Liver (tissue), 9 donors: ENCODE results near the gene IGFALS. TPM values are rescaled to one million over a fixed set of nuclear protein-coding genes. Genes with fewer than 3 reads are reported as not detected.
"Not testable (repeated sequence)": the region's sequence is repeated elsewhere in the genome, so short reads cannot be mapped to it uniquely, and the experiment has no call there.

Experiments used
- DNase-seq: peaks from one replicate; pipeline ENCODE4 v3.0.0-alpha.2; 2017; ENCODE audit warnings: low spot score
- H3K27ac ChIP-seq, 2 donors: one replicate each; pipeline ENCODE4 v1.7.0; 2013; ENCODE audit warnings: inconsistent platforms in 2 of 2, low read length in 2 of 2, control low read depth in 1 of 2, low read depth in 1 of 2, mild to moderate bottlenecking in 1 of 2
- H3K27me3 ChIP-seq, 4 donors: one replicate each; pipeline versions ENCODE4 v1.6.1 to v1.7.0; 2013; ENCODE audit warnings: low read length in 3 of 4, inconsistent platforms in 1 of 4, mild to moderate bottlenecking in 1 of 4, moderate library complexity in 1 of 4; ENCODE audit not compliant: control insufficient read depth in 4 of 4, insufficient read depth in 4 of 4
- H3K36me3 ChIP-seq, 4 donors: one replicate each; pipeline versions ENCODE4 v1.6.1 to v1.7.0; 2013; ENCODE audit warnings: low read length in 3 of 4, mild to moderate bottlenecking in 3 of 4, low read depth in 1 of 4, moderate library complexity in 1 of 4; ENCODE audit not compliant: control insufficient read depth in 4 of 4, insufficient read depth in 3 of 4
- H3K4me1 ChIP-seq, 4 donors: one replicate each; pipeline versions ENCODE4 v1.6.1 to v1.7.0; 2013; ENCODE audit warnings: low read length in 3 of 4, mild to moderate bottlenecking in 3 of 4, moderate library complexity in 1 of 4; ENCODE audit not compliant: control insufficient read depth in 4 of 4, insufficient read depth in 4 of 4
- H3K4me3 ChIP-seq, 3 donors: one replicate each; pipeline versions ENCODE4 v1.6.1 to v1.7.0; 2013; ENCODE audit warnings: low read length in 3 of 3, control low read depth in 1 of 3, low read depth in 1 of 3, mild to moderate bottlenecking in 1 of 3
- H3K9ac ChIP-seq, 2 donors: one replicate each; pipeline ENCODE4 v1.7.0; 2013; ENCODE audit warnings: low read length in 2 of 2, mild to moderate bottlenecking in 2 of 2, moderate library complexity in 2 of 2, control low read depth in 1 of 2, low read depth in 1 of 2
- H3K9me3 ChIP-seq, 4 donors: one replicate each; pipeline versions ENCODE4 v1.6.1 to v1.7.0; 2013; ENCODE audit warnings: low read length in 3 of 4; ENCODE audit not compliant: control insufficient read depth in 4 of 4
- ATF3 ChIP-seq: IDR thresholded peaks from 2 replicates; pipeline ENCODE4 v1.6.1; 2016; ENCODE audit warnings: antibody characterized with exemption
- CTCF ChIP-seq: fragments of 150-350 bp; IDR thresholded peaks from 2 replicates; pipeline ENCODE4 v1.5.1; 2017; ENCODE audit warnings: improper control_type of control experiment, low read depth, low read length; ENCODE audit not compliant: missing input control
- EGR1 ChIP-seq, 2 donors: IDR thresholded peaks; 2 replicates each; pipeline ENCODE4 v1.6.1; 2016 to 2018; ENCODE audit warnings: antibody characterized with exemption in 2 of 2, low read depth in 2 of 2
- FOXA1 ChIP-seq: IDR thresholded peaks from 2 replicates; pipeline ENCODE4 v1.6.1; 2016; ENCODE audit warnings: antibody characterized with exemption
- FOXA2 ChIP-seq: IDR thresholded peaks from 2 replicates; pipeline ENCODE4 v1.6.1; 2016; ENCODE audit warnings: antibody characterized with exemption
- GABPA ChIP-seq, 2 donors: IDR thresholded peaks in 1 of 2; conservative IDR thresholded peaks in 1 of 2; 2 replicates each; pipeline ENCODE4 v1.6.1; 2016; ENCODE audit warnings: antibody characterized with exemption in 2 of 2, mild to moderate bottlenecking in 1 of 2, moderate library complexity in 1 of 2
- HNF4A ChIP-seq, 2 donors: conservative IDR thresholded peaks; 2 replicates each; pipeline ENCODE4 v1.6.1; 2016; ENCODE audit warnings: antibody characterized with exemption in 2 of 2, mild to moderate bottlenecking in 2 of 2
- HNF4G ChIP-seq: IDR thresholded peaks from 2 replicates; pipeline ENCODE4 v1.6.1; 2016; ENCODE audit warnings: antibody characterized with exemption
- JUND ChIP-seq, 2 donors: IDR thresholded peaks; 2 replicates each; pipeline ENCODE4 v1.6.1; 2016; ENCODE audit warnings: antibody characterized with exemption in 2 of 2
- NR2F2 ChIP-seq: IDR thresholded peaks from 2 replicates; pipeline ENCODE4 v1.6.1; 2016; ENCODE audit warnings: antibody characterized with exemption
- REST ChIP-seq: IDR thresholded peaks from 2 replicates; pipeline ENCODE4 v1.6.1; 2016; ENCODE audit warnings: antibody characterized with exemption, mild to moderate bottlenecking
- RXRA ChIP-seq, 2 donors: IDR thresholded peaks; 2 replicates each; pipeline ENCODE4 v1.6.1; 2017 to 2018; ENCODE audit warnings: antibody characterized with exemption in 2 of 2, mild to moderate bottlenecking in 1 of 2
- SP1 ChIP-seq: IDR thresholded peaks from 2 replicates; pipeline ENCODE4 v1.6.1; 2018; ENCODE audit warnings: antibody characterized with exemption, mild to moderate bottlenecking
- TAF1 ChIP-seq: conservative IDR thresholded peaks from 2 replicates; pipeline ENCODE4 v1.6.1; 2016; ENCODE audit warnings: antibody characterized with exemption, mild to moderate bottlenecking
- YY1 ChIP-seq: IDR thresholded peaks from 2 replicates; pipeline ENCODE4 v1.6.1; 2016; ENCODE audit warnings: antibody characterized with exemption, mild to moderate bottlenecking
- ZBTB33 ChIP-seq: IDR thresholded peaks from 2 replicates; pipeline ENCODE4 v1.6.1; 2016; ENCODE audit warnings: antibody characterized with exemption
- WGBS: extraction: QIAGEN DNeasy Blood & Tissue Kit; methylation state at CpG from one replicate; pipeline ENCODE4 v1.1.7; 2013; 5-methylcytosine and 5-hydroxymethylcytosine counted together
- polyA plus RNA-seq, 2 donors: library from polyadenylated mRNA; stranded (reverse) in 1 of 2; unstranded in 1 of 2; fragments of 200-250 nt in 1 of 2; fragments of >200 nt in 1 of 2; fragmentation: Nextera tagmentation in 1 of 2; extraction: Ambion mirVana in 1 of 2; gene quantifications; one replicate each; pipeline versions ENCODE4 v1.2.1 to v1.2.3, GENCODE V29; 2013 to 2015
- total RNA-seq, 2 donors: library from RNA; depleted of rRNA; stranded (reverse); fragments of >200 nt; gene quantifications; one replicate each; pipeline ENCODE4 v1.2.3, GENCODE V29; 2014
- TF ChIP-seq, protein P1 (sequence below): IDR thresholded peaks from 2 replicates; pipeline ENCODE4 v1.6.1; 2016; ENCODE audit warnings: antibody characterized with exemption
- donor health status: healthy.
- donor health status: healthy.
- donor health status: healthy.
- donor health status: healthy.
- donor health status: healthy.

IGFALS gene
- total and polyA plus RNA-seq, 4 donors = 19.8 to 161 (median 68.4) TPM

- H3K27ac ChIP-seq = no peak overlapping the region
- no peak overlapping the region for H3K9ac ChIP-seq
- H3K36me3 ChIP-seq = peaks cover 13 to 24% (median 23%) of the 10 kb centered on the region in 4 donors
- 88% methylated on average over 10 of the region's 10 CpGs for WGBS
- no peak for DNase-seq
- H3K9me3 ChIP-seq = no peaks in the 10 kb centered on the region
- no peak overlapping the region for H3K4me3 ChIP-seq
- TF ChIP-seq CTCF = no peak
- TF ChIP-seq GABPA (IDR thresholded peaks at IDR 0.05 in 1 of 2, conservative IDR thresholded peaks at IDR 0.05 in 1 of 2) = no peak
- no peak for TF ChIP-seq EGR1 (IDR thresholded peaks at IDR 0.05; ENCODE audit: low read depth in 2 of 2)
- TF ChIP-seq YY1 = no peak
- no peak for TF ChIP-seq FOXA1
- no peaks in the 10 kb centered on the region for H3K27me3 ChIP-seq
- peaks cover 0 to 4% (median 1%) of the 10 kb centered on the region in 4 donors for H3K4me1 ChIP-seq
Measured at GRCh38 chr16:1807626-1808025, 14.1 kb upstream of the IGFALS start.

DNA sequence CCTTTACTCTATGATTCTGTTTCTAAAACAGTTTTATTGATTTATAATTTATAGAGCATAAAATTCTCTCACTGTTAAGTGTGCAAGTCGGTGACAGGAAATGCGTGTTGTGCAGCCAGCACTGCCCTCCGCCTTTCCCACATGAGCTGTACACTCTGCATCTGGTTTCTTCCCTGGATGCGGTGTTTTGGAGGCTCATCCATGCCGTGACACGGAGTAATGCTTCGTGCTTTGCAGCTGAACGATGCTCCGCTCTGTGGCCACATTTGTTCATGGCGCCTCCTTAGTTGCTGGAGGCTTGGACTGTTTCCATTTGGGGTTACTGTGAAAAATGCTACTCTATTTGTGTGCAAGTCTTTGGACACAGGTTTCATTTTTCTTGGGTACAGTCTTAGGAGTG lies 7.2 kb upstream of the IGFALS start:
- H3K36me3 ChIP-seq = peaks cover 0 to 6% (median under 1%) of the 10 kb centered on the region in 4 donors
- WGBS = 84% methylated on average over 10 of the region's 10 CpGs
- no peak overlapping the region for H3K4me3 ChIP-seq
- no peaks in the 10 kb centered on the region for H3K9me3 ChIP-seq
- H3K27me3 ChIP-seq = no peaks in the 10 kb centered on the region
- H3K9ac ChIP-seq = no peak overlapping the region
- TF ChIP-seq SP1 = no peak
- TF ChIP-seq REST = no peak
- no peak for TF ChIP-seq TAF1
- no peak for TF ChIP-seq FOXA2
- TF ChIP-seq FOXA1 = no peak
- TF ChIP-seq NR2F2 = no peak
- TF ChIP-seq ATF3 = no peak
- TF ChIP-seq RXRA (IDR thresholded peaks at IDR 0.05) = no peak
- no peak for TF ChIP-seq EGR1 (IDR thresholded peaks at IDR 0.05; ENCODE audit: low read depth in 2 of 2)
- no peak for TF ChIP-seq HNF4G
- TF ChIP-seq, protein P1, sequence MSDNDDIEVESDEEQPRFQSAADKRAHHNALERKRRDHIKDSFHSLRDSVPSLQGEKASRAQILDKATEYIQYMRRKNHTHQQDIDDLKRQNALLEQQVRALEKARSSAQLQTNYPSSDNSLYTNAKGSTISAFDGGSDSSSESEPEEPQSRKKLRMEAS = no peak
- no peak for TF ChIP-seq ZBTB33
- no peak for TF ChIP-seq GABPA (IDR thresholded peaks at IDR 0.05 in 1 of 2, conservative IDR thresholded peaks at IDR 0.05 in 1 of 2)
- no peak for TF ChIP-seq JUND (IDR thresholded peaks at IDR 0.05)
- TF ChIP-seq CTCF = no peak
- no peak for TF ChIP-seq HNF4A (conservative IDR thresholded peaks at IDR 0.05)
- no peak for TF ChIP-seq YY1
- no peaks in the 10 kb centered on the region for H3K4me1 ChIP-seq
- no peak for DNase-seq
- H3K27ac ChIP-seq = no peak overlapping the region

- not testable (repeated sequence) for H3K4me3 ChIP-seq, H3K27me3 ChIP-seq, H3K36me3 ChIP-seq, H3K9ac ChIP-seq, DNase-seq, H3K27ac ChIP-seq, H3K9me3 ChIP-seq
- H3K4me1 ChIP-seq = peaks cover 9 to 13% (median 11%) of the 10 kb centered on the region in 4 donors
- 76% methylated on average over 5 of the region's 5 CpGs for WGBS
Measured at GRCh38 chr16:1799263-1799662, 5.8 kb upstream of the IGFALS start.
